Endothelial cell of umbilical vein (primary cell): ENCODE measurements around the gene RALBP1. TPM values are rescaled to one million over a fixed set of nuclear protein-coding genes. Genes with fewer than 3 reads are reported as not detected.

Experiments
- BruUV-seq: library from RNA; stranded (reverse); fragments of 400-500 nt; replicated peaks from 2 replicates; lab custom pipeline; 2021; lab: Mats Ljungman, UMichigan
- CTCF ChIA-PET: fragments of 300-600, 350-600 bp; sonication (Branson Sonifier 250); formaldehyde crosslinking; loops from one replicate; lab custom pipeline; 2021; ENCODE audit warnings: antibody characterized with exemption, inconsistent platforms; lab: Charles Lee
- POLR2A ChIA-PET: fragments of 300-600, 350-600 bp; sonication (Branson Sonifier 250); formaldehyde crosslinking; loops from one replicate; lab custom pipeline; 2021; ENCODE audit warnings: antibody characterized with exemption, inconsistent platforms; lab: Charles Lee
- DNase-seq: peaks from one replicate; pipeline ENCODE4 v3.0.0-alpha.2; 2011; ENCODE audit warnings: low read depth, low spot score
- FAIRE-seq: peaks from 2 replicates; lab custom pipeline; 2011; peaks lifted over from hg19 to GRCh38; lab: Jason Lieb, UNC
- H2AFZ ChIP-seq: 2 replicates; pipeline ENCODE4 v1.6.0; 2012; ENCODE audit warnings: low read depth, low read length, control low read depth, inconsistent platforms
- H3K27ac ChIP-seq: 2 replicates; pipeline ENCODE4 v1.5.1; 2011; ENCODE audit warnings: low read depth, mild to moderate bottlenecking, control low read depth, low read length, moderate library complexity; ENCODE audit not compliant: insufficient read depth
- H3K27me3 ChIP-seq, 2 experiments: 2 replicates each; pipeline versions ENCODE4 v1.6.0 to v1.6.1; 2011; ENCODE audit warnings: low read length in 2 of 2, mixed read lengths in 1 of 2; ENCODE audit not compliant: control insufficient read depth in 2 of 2, insufficient read depth in 2 of 2
- H3K36me3 ChIP-seq, 2 experiments: 2 replicates in 1 of 2; 3 replicates in 1 of 2; pipeline ENCODE4 v1.5.1; 2011; ENCODE audit warnings: low read length in 2 of 2, mild to moderate bottlenecking in 1 of 2, moderate library complexity in 1 of 2; ENCODE audit not compliant: control insufficient read depth in 2 of 2, insufficient read depth in 2 of 2; ENCODE audit errors: extremely low read depth in 1 of 2
- H3K4me1 ChIP-seq: 3 replicates; pipeline ENCODE4 v1.5.1; 2011; ENCODE audit warnings: mild to moderate bottlenecking, low read length; ENCODE audit not compliant: control insufficient read depth, insufficient read depth; ENCODE audit errors: extremely low read depth
- H3K4me2 ChIP-seq: 2 replicates; pipeline ENCODE4 v1.6.1; 2011; ENCODE audit warnings: low read length, control low read depth, mixed read lengths; ENCODE audit not compliant: insufficient read depth
- H3K4me3 ChIP-seq, 3 experiments: fragments of 200-600 bp in 1 of 3; sonication (generic), shearing (Covaris generic) in 1 of 3; replicated peaks in 1 of 3; 2 replicates each; pipeline ENCODE4 v1.5.1; 2011 to 2016; ENCODE audit warnings: control low read depth in 3 of 3, low read length in 3 of 3, mild to moderate bottlenecking in 2 of 3, inconsistent platforms in 1 of 3, low read depth in 1 of 3, moderate library complexity in 1 of 3; ENCODE audit not compliant: insufficient read depth in 1 of 3
- H3K79me2 ChIP-seq: 2 replicates; pipeline ENCODE4 v1.6.0; 2012; ENCODE audit warnings: low read length, inconsistent platforms; ENCODE audit not compliant: control insufficient read depth, insufficient read depth
- H3K9ac ChIP-seq: replicated peaks from 2 replicates; pipeline ENCODE3; 2011; ENCODE audit warnings: low read length, control low read depth; ENCODE audit not compliant: insufficient read depth; ENCODE audit errors: extremely low read depth
- H3K9me1 ChIP-seq: replicated peaks from 3 replicates; pipeline ENCODE4 v1.6.0; 2011; ENCODE audit warnings: mild to moderate bottlenecking, low read length; ENCODE audit not compliant: control insufficient read depth, insufficient read depth; ENCODE audit errors: extremely low read depth
- H3K9me3 ChIP-seq: replicated peaks from 2 replicates; pipeline ENCODE4 v1.5.1; 2012; ENCODE audit warnings: low read length, inconsistent platforms; ENCODE audit not compliant: control insufficient read depth, insufficient read depth
- H4K20me1 ChIP-seq: replicated peaks from 2 replicates; pipeline ENCODE3; 2011; ENCODE audit warnings: mild to moderate bottlenecking, low read length; ENCODE audit not compliant: control insufficient read depth, insufficient read depth; ENCODE audit errors: extremely low read depth
- CTCF ChIP-seq, 2 donors: IDR thresholded peaks; 1 replicate in 1 of 2; 2 replicates in 1 of 2; pipeline ENCODE4 v1.5.1; 2011; ENCODE audit warnings: low read length in 2 of 2, mild to moderate bottlenecking in 2 of 2, moderate library complexity in 2 of 2, control low read depth in 1 of 2, inconsistent platforms in 1 of 2, low read depth in 1 of 2; ENCODE audit not compliant: insufficient read depth in 1 of 2; ENCODE audit errors: extremely low read depth in 1 of 2
- FOS ChIP-seq: IDR thresholded peaks from 2 replicates; pipeline ENCODE4 v1.6.1; 2011; ENCODE audit warnings: mild to moderate bottlenecking, low read length, moderate library complexity, borderline replicate concordance; ENCODE audit not compliant: insufficient read depth
- GATA2 ChIP-seq: IDR thresholded peaks from 2 replicates; pipeline ENCODE4 v1.7.0; 2011; ENCODE audit warnings: low read depth, mild to moderate bottlenecking, moderate library complexity, mixed read lengths, low read length; ENCODE audit not compliant: insufficient read length, insufficient read depth
- JUN ChIP-seq: IDR thresholded peaks from 2 replicates; pipeline ENCODE4 v1.6.1; 2011; ENCODE audit warnings: borderline replicate concordance, low read depth; ENCODE audit not compliant: insufficient read length, insufficient read depth
- MYC ChIP-seq: IDR thresholded peaks from one replicate; pipeline ENCODE4 v1.6.1; 2011; ENCODE audit warnings: mild to moderate bottlenecking, low read depth, low read length
- POLR2A ChIP-seq: IDR thresholded peaks from 2 replicates; pipeline ENCODE4 v1.6.1; 2012; ENCODE audit warnings: low read depth, mild to moderate bottlenecking, control low read depth, low read length
- POLR2AphosphoS5 ChIP-seq: IDR thresholded peaks from 2 replicates; pipeline ENCODE4 v1.6.1; 2012; ENCODE audit warnings: low read depth, mild to moderate bottlenecking, control low read depth, low read length, moderate library complexity; ENCODE audit not compliant: insufficient read depth
- dilution Hi-C: fragments of 300-500 bp; cut with MboI; formaldehyde crosslinking; loops from one replicate; pipeline ENCODE4 v1.15.0; 2019; ENCODE audit warnings: low sequenced_read_pairs; ENCODE audit not compliant: extremely low pct_ligation_motif_present
- intact Hi-C: fragments of 100-400 bp; cut with micrococcal nuclease; formaldehyde crosslinking; loops from one replicate; pipeline ENCODE4 v1.10.0; 2022
- polyA plus RNA-seq, 4 experiments: library from polyadenylated mRNA; depleted of rRNA in 3 of 4; stranded (reverse) in 3 of 4; unstranded in 1 of 4; fragments of >200 nt; gene quantifications; 2 replicates each; pipeline versions ENCODE4 v1.2.1 to v1.2.3, GENCODE V29; 2011 to 2012; ENCODE audit warnings: missing spikeins in 1 of 4
- total RNA-seq: library from RNA; stranded (reverse); gene quantifications from 2 replicates; pipeline ENCODE4 v1.2.3, GENCODE V29; 2021

Gene RALBP1
- total and polyA plus RNA-seq, 2 donors (not counting 3 experiments of a cell fraction or from before 2014, with no cell fraction given) = 55.8 to 68.4 TPM

DNA sequence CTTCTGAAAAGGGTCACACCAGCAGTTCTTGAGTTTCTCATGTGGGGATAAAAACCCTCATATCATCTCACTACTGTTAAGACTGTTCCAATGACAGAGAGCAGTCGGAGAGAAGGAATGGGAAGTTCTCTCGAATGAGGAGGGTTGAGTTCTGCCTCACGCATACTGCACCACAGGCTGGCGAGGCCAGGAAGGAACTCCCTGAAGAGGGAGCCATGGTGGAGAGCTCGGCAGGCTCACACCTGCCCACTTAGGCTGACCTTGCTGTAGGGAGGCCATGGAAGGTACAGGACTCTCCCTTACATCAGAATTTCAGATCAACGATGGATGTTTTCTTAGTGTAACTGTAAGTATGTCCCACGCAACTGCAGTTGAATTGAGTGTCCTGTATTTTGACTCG lies 64.6 kb downstream of the RALBP1 start:
- FAIRE-seq (no peak), DNase-seq (no peak)
- TF ChIP-seq MYC = no peak
- TF ChIP-seq GATA2 = no peak
- TF ChIP-seq POLR2AphosphoS5 = no peak
- no peak for TF ChIP-seq FOS
- no peak for TF ChIP-seq JUN
- no peak for TF ChIP-seq CTCF (IDR thresholded peaks at IDR 0.05; ENCODE audit: extremely low read depth in 1 of 2, insufficient read depth in 1 of 2, low read depth in 1 of 2, low read length in 2 of 2)
- no peak for TF ChIP-seq POLR2A
- H3K36me3 ChIP-seq = peaks cover 0 to 10% of the 10 kb centered on the region in 2 experiments
- H3K4me1 ChIP-seq = peaks cover 8% of the 10 kb centered on the region
- H3K4me3 ChIP-seq = no peak overlapping the region
- H3K27ac ChIP-seq = no peak overlapping the region
- H3K9me1 ChIP-seq = no peaks in the 10 kb centered on the region
- no peaks in the 10 kb centered on the region for H3K9me3 ChIP-seq
- H3K79me2 ChIP-seq = no peaks in the 10 kb centered on the region
- H2AFZ ChIP-seq = no peak overlapping the region
- H3K27me3 ChIP-seq = no peaks in the 10 kb centered on the region
- CTCF ChIA-PET = interaction anchor here (1.7 kb wide), 1 partner anchor 19 kb away, joined by 3 read pairs; no protein-coding TSS in a partner anchor
- H4K20me1 ChIP-seq = no peaks in the 10 kb centered on the region
- intact Hi-C loops (no loop called here), dilution Hi-C loops (no loop called here)
- no peak overlapping the region for H3K9ac ChIP-seq
- BruUV-seq = no TSS peak
- H3K4me2 ChIP-seq = no peak overlapping the region
- POLR2A ChIA-PET = no interaction called here
